HG03354 (cell line): Measurements from ENCODE around the gene GPRC5C.

Experiments
- ATAC-seq: cut with Tn5 transposase; IDR thresholded peaks from one replicate; pipeline ENCODE4 v1.9.1; 2021; ENCODE audit warnings: mild to moderate bottlenecking; ENCODE audit not compliant: unreplicated experiment, poor library complexity, severe bottlenecking

Gene GPRC5C

GRCh38 chr17:74431568-74432423 lies at the start of gene GPRC5C:
Gene GPRC5C (plus strand): TSS chr17:74432088. CDS start chr17:74439777, 7,689 bp downstream.
- no peak for ATAC-seq

- ATAC-seq = no peak
Observed at GRCh38 chr17:74383141-74383540, 48.7 kb upstream of the GPRC5C start.

GRCh38 chr17:74385201-74385600 lies 46.7 kb upstream of the GPRC5C start:
- ATAC-seq = no peak

GRCh38 chr17:74386386-74386785 lies 45.5 kb upstream of the GPRC5C start:
- ATAC-seq = no peak

GRCh38 chr17:74387365-74388218 lies 44.3 kb upstream of the GPRC5C start:
- ATAC-seq = no peak

GRCh38 chr17:74389084-74389753 lies 42.7 kb upstream of the GPRC5C start:
- no peak for ATAC-seq

- ATAC-seq = no peak
Observed at GRCh38 chr17:74389937-74390679, 41.8 kb upstream of the GPRC5C start.

GRCh38 chr17:74390680-74391653 lies 40.9 kb upstream of the GPRC5C start:
- no peak for ATAC-seq

- ATAC-seq = no peak
Observed at GRCh38 chr17:74391771-74392170, 40.1 kb upstream of the GPRC5C start.

- no peak for ATAC-seq
Observed at GRCh38 chr17:74392848-74393247, 39.0 kb upstream of the GPRC5C start.

GRCh38 chr17:74393346-74393942 lies 38.4 kb upstream of the GPRC5C start:
- ATAC-seq = no peak

GRCh38 chr17:74394275-74394950 lies 37.5 kb upstream of the GPRC5C start:
- ATAC-seq = no peak

GRCh38 chr17:74394977-74395376 lies 36.9 kb upstream of the GPRC5C start:
- no peak for ATAC-seq

- ATAC-seq = no peak
Observed at GRCh38 chr17:74396567-74396966, 35.3 kb upstream of the GPRC5C start.

- no peak for ATAC-seq
Observed at GRCh38 chr17:74402048-74402447, 29.8 kb upstream of the GPRC5C start.

- no peak for ATAC-seq
Observed at GRCh38 chr17:74403512-74404137, 28.3 kb upstream of the GPRC5C start.

- no peak for ATAC-seq
Observed at GRCh38 chr17:74404218-74404617, 27.7 kb upstream of the GPRC5C start.
